Islet of Langerhans (tissue), 1 donor: ENCODE data around the gene SPATS2.
"Not testable (repeated sequence)": the region's sequence is repeated elsewhere in the genome, so short reads cannot be mapped to it uniquely, and the experiment has no call there.

Source experiments
- FAIRE-seq: peaks from one replicate; lab custom pipeline; 2011; peaks lifted over from hg19 to GRCh38; lab: Jason Lieb, UNC

SPATS2 gene

GRCh38 chr12:49413010-49413409 lies 45.7 kb downstream of the SPATS2 start:
- no peak for FAIRE-seq

- no peak for FAIRE-seq
Observed at GRCh38 chr12:49413796-49414195, 46.5 kb downstream of the SPATS2 start.

- FAIRE-seq, result no peak
Observed at GRCh38 chr12:49414364-49414763, 47.1 kb downstream of the SPATS2 start.

DNA sequence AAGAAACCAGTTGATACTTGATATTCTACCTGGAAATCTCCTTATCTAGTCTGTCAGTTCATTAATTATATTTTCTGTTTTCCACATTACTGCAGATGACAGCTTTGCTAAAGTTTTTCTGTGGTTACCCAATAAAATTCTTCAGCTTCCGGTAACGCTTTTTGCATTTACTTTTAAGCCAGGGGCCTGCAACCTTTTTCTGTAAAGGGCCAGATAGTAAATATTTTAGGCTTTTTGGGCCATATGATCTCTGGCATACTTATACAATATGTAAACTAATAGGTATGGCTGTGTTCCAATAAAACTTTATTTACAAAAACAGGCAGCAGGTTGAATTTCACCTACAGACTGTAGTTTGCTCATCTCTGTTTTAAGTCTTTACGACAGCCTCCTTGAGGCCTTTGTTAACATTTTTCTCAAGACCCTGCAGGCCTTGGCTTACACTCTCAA lies 48.3 kb downstream of the SPATS2 start:
- no peak for FAIRE-seq

GRCh38 chr12:49416892-49417291 lies 49.6 kb downstream of the SPATS2 start:
- FAIRE-seq, result no peak

GRCh38 chr12:49417558-49417957 lies 50.3 kb downstream of the SPATS2 start:
- no peak for FAIRE-seq

DNA sequence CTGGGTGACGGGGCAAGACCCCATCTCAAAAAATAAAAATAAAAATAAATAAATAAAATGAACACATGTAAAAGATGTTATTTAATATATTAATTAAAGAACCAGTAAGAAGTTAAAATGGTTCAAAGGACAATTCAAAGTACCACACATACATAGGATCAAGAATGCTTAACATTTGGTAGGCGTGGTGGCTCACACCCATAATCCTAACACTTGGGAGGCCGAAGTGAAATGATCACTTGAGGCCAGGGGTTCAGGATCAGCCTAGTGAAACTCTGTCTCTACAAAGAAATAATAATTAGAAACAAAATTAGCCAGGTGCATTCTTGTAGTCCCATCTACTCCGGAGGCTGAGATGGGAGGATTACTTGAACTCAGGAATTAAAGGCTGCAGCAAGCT lies 53.3 kb downstream of the SPATS2 start:
- no peak for FAIRE-seq

GRCh38 chr12:49422114-49422513 lies 54.9 kb downstream of the SPATS2 start:
- no peak for FAIRE-seq

GRCh38 chr12:49428793-49429192 lies 61.5 kb downstream of the SPATS2 start:
- FAIRE-seq, result no peak

DNA sequence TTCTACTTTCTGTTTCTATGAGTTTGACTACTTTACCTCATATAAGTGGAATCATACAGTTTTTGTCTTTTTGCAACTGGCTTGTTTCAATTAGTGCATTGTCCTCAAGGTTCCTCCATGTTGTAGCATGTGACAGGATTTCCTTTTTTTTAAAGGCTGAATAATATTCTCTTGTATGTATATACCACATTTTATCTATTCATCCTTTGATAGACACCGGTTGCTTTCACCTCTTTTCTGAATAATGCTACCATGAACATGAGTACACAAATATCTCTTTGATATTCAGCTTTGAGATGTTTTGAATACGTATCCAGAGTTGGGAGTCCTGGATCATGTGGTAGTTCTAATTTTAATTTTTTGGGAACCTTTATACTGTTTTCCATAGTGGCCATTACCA lies 65.4 kb downstream of the SPATS2 start:
- no peak for FAIRE-seq

- not testable (repeated sequence) for FAIRE-seq
Observed at GRCh38 chr12:49436799-49437198, 69.5 kb downstream of the SPATS2 start.

- no peak for FAIRE-seq
Observed at GRCh38 chr12:49439042-49439441, 71.8 kb downstream of the SPATS2 start.

- FAIRE-seq, result no peak
Observed at GRCh38 chr12:49440035-49440434, 72.8 kb downstream of the SPATS2 start.

GRCh38 chr12:49442915-49443314 lies 75.7 kb downstream of the SPATS2 start:
- FAIRE-seq, result no peak

GRCh38 chr12:49446571-49446970 lies 79.3 kb downstream of the SPATS2 start:
- no peak for FAIRE-seq

- no peak for FAIRE-seq
Observed at GRCh38 chr12:49448858-49449257, 81.6 kb downstream of the SPATS2 start.

DNA sequence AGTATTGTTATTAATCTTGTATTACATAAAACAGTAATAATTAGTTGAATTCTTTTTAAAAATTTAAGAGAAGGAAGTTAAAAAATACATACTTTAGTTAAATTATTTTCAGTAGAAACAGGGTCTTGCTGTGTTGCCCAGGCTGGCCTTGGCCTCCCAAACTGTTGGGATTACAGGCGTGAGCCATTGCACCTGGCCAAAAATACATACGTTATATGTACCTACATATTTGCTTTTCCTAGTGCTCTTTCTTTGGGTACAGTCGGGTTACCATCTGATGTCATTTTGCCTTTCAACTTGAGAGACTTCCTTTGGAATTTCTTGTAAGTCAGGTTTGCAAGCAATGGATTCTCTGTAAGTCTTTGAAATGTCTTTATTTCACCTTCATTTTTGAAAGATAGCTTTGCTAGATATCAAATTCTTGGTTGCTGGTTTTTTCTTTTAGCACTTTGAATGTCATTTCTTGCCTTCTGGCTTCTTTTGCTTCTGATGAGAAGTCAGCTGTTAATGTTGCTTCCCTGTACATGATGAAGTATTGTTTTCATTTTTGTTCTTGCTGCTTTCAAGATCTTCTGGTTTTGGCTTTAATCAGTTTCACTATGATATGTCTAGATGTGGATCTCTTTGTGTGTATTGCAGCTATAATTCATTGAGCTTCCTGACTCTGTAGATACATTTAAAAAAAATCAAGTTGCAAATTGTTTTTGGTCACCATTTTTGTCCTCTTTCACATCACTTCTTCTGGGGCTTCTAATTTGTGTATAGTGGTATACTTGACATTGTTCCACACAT lies 84.4 kb downstream of the SPATS2 start:
- FAIRE-seq, result no peak

DNA sequence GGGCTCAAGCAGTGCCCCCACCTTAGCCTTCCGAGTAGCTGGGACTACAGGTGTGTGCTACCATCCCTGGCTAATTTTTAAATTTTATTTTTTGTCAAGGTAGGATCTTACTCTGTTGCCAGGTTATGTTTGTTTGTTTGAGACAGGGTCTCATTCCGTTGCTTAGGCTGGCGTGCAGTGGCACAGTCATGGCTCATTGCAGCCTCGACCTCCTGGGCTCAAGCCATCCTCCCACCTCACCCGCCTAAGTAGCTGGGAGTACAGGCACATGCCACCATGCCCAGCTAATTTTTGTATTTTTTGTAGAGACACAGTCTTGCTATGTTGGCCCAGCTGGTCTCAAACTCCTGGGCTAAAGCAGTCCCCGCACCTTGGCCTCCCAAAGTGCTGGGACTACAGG lies 88.2 kb downstream of the SPATS2 start:
- no peak for FAIRE-seq

DNA sequence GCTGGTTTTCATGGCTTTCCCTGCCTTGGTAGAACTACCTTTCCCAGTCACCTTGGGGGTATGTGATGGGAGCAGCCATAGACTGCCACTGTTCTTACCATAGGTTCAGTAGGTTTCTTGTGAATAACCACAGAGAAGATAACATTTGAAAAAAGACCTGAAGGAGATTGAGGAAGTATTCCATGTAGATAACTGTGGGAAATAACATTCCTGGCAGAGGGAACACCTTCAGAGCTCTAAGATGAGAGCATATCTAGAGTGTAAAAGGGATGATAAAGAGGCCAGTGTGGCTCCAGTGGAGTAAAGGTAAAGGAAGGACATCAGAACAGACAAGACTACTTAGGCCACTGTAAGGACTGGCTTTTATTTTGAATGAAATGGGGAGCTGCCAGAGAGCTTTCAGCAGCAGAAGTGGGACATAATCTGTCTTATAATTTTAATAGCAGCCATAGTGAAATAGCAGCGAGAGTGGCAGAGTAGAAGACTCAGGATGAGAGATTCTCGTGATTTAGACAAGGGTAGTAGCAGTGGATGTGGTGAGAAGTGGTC lies 88.9 kb downstream of the SPATS2 start:
- FAIRE-seq, result no peak

DNA sequence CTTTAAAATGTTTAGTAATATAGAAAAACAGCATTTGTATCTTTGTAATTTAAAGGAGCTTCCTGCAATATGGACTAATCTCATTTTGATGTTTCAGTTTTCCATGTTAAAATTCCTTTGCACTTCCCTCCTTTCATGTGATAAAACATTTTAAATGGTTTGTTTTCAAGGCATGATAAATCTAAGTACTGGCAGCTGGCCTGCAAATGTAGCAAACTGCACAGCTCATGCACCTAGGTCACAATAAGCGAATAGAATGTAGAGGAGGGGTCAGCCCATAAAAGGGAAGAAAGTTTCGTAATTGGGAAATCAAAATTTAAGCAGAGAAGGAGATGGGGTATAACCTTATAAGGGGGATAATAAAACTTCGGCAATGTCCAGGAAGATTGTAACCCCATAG lies 91.6 kb downstream of the SPATS2 start:
- no peak for FAIRE-seq

GRCh38 chr12:49461221-49461620 lies 94.0 kb downstream of the SPATS2 start:
- FAIRE-seq, result no peak

- no peak for FAIRE-seq
Observed at GRCh38 chr12:49462083-49462744, 95.0 kb downstream of the SPATS2 start.

DNA sequence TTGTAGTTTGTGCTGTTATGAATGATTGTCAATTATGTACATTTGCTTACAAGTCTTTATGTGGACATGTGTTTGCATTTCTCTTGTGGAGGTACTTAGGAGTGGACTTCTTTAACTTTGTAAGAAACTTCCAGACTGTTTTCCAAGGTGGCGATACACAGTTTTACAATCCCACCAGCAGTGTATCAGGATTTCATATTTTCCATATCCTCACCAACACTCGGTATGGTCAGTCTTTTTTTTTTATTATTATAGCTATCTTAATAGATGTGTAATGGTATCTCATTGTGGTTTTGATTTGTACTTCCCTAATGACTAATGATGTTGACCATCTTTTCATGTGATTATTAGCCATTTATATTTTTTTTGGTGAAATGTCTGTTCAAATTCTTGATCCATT lies 97.9 kb downstream of the SPATS2 start:
- FAIRE-seq, result no peak

DNA sequence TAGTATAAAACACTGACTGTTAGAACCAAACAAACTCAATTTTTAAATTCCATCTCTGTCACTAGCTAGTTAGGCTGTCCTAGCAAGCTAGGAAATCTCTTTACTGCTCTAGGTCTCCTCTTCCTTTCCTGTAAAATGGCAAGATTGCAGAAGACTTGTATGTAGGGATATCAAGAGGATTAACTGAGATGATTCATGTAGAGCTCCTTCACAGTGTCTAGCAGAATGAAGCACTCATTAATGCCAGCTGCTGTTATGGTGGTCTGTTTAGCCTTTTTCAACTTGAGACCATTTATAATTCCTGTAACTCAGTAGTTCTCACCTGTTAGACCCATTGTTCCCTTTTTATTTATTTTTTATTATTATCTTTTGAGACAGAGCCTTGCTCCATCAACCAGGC lies 103.7 kb downstream of the SPATS2 start:
- no peak for FAIRE-seq
